SJSA1 (cell line): ENCODE measurements around the gene CDK15. TPM values are rescaled to one million over a fixed set of nuclear protein-coding genes. Genes with fewer than 3 reads are reported as not detected.
"Not testable (repeated sequence)": the region's sequence is repeated elsewhere in the genome, so short reads cannot be mapped to it uniquely, and the experiment has no call there.

ENCODE experiments used
- DNase-seq, 2 experiments: peaks; one replicate each; pipeline ENCODE4 v3.0.0-alpha.2; 2015 to 2020; ENCODE audit warnings: low spot score in 2 of 2, low read depth in 1 of 2
- H3K27ac ChIP-seq: fragments of 250-450 bp; sonication (Bioruptor Pico); 2 replicates; pipeline ENCODE4 v1.5.1; 2020; ENCODE audit warnings: mild to moderate bottlenecking, moderate library complexity
- H3K27me3 ChIP-seq: fragments of 250-450 bp; sonication (Bioruptor Pico); replicated peaks from 2 replicates; pipeline ENCODE4 v1.5.1; 2020; ENCODE audit warnings: mild to moderate bottlenecking, moderate library complexity
- H3K36me3 ChIP-seq: fragments of 250-450 bp; sonication (Bioruptor Pico); 2 replicates; pipeline ENCODE4 v1.5.1; 2020; ENCODE audit warnings: mild to moderate bottlenecking
- H3K4me1 ChIP-seq: fragments of 250-450 bp; sonication (Bioruptor Pico); replicated peaks from 2 replicates; pipeline ENCODE4 v1.6.1; 2021; ENCODE audit warnings: mild to moderate bottlenecking
- H3K4me3 ChIP-seq: fragments of 250-450 bp; sonication (Bioruptor Pico); 2 replicates; pipeline ENCODE4 v1.5.1; 2020; ENCODE audit warnings: mild to moderate bottlenecking
- H3K9me3 ChIP-seq: fragments of 250-450 bp; sonication (Bioruptor Pico); replicated peaks from 2 replicates; pipeline ENCODE4 v1.5.1; 2020; ENCODE audit warnings: mild to moderate bottlenecking
- total RNA-seq: library from RNA; depleted of rRNA; stranded (reverse); fragments of >200 nt; shearing (Covaris generic); gene quantifications from 2 replicates; pipeline ENCODE4 v1.2.3, GENCODE V29; 2014; rRNA removed

Gene CDK15
- total RNA-seq, result 11.6 and 29.4 TPM in 2 replicates

DNA sequence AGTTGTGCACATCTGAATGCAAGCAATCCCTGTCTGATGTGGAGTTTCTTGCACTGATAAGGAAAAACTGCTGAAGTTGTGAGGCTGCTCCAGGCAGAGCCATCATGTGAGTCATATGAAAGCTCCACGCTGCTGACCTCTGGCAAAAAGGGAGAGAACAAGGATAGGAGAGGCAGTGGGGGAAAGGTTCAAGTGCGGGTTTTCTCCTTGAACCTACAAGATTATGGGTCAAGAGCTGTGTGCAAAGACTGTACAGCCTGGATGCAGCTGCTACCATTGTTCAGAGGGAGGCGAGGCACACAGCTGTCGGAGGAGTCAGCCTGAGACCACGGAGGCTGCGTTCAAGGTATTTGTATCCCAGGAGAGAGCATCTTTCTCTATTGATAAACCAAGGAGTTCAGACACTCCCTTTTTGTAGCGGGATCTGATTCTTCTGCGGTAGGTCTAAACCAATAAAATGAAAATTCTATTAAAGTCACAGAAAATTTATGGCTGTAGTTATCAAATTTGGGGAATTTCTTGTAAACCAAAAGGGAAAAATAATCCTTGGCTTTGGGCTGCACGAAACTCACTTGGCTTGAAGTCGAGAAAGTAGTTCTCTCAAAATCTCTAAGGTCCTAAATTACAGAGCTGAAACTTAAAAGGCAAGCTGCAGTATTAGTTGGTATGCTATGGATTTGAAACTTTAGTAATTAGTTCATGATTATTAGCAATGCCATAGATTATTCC is at the start of gene CDK15:
Gene CDK15, plus strand, starts transcription at position 96 of the 729 bp plus-strand sequence. Its CDS starts 128 bp downstream, at position 224.
- Histone ChIP-seq H3K27me3 (no peaks in the 10 kb centered on the region), H3K27ac (no peak within 1 kb of the TSS), H3K4me1 (peaks cover 9% of the 10 kb centered on the region; the same call in 1 of the 2 replicates), H3K36me3 (no peaks in the 10 kb centered on the region), H3K4me3 (no peak within 1 kb of the TSS), H3K9me3 (no peaks in the 10 kb centered on the region)
- no peak for DNase-seq

- Histone ChIP-seq H3K27me3 (no peaks in the 10 kb centered on the region), H3K9me3 (no peaks in the 10 kb centered on the region), H3K27ac (no peak overlapping the region), H3K4me3 (no peak overlapping the region), H3K4me1 (peaks cover 7% of the 10 kb centered on the region), H3K36me3 (peaks cover 54% of the 10 kb centered on the region)
- no peak for DNase-seq
Measured at GRCh38 chr2:201758234-201758633, 48.1 kb upstream of the CDK15 start.

DNA sequence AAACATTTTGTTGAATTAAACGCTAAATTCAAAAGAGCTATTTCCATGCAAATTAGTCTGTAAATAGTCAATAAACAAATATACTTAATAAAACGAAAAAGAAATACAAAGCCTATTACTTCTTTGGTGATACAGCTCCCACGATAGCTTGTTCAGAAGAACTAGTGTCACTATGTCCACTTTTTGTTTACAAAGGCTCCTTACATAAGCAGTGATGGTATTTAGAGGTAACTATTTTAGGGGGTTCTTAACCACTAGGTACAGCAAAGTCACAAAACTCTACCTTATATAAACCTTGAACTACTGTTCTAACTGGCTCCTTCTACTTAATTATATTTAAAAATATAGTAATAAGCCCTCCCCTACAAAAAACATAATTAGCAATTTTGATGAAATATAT is 47.5 kb upstream of the CDK15 start:
- Histone ChIP-seq H3K9me3 (no peaks in the 10 kb centered on the region), H3K27me3 (no peaks in the 10 kb centered on the region), H3K4me3 (no peak overlapping the region), H3K36me3 (peaks cover 61% of the 10 kb centered on the region), H3K27ac (no peak overlapping the region), H3K4me1 (peaks cover 7% of the 10 kb centered on the region)
- no peak for DNase-seq

DNA sequence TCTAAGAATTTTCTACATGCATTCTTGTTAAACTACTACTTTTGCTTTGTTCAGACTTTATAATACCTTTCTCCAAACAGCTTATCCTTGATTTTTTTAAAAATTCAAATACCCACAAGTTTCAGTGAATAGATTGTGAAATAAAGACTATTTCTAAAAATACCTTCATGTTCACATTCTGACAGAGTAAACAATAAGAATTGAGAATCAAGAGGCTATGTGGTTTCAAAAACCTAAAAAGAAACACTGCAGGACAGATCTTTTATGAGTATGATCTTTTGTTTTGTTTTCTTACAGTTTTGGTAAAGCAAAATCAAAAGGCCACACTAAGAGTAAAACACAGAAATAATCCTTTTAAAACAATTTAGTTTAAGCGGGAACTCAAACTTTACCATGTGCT is 46.8 kb upstream of the CDK15 start:
- Histone ChIP-seq H3K4me3 (no peak overlapping the region), H3K36me3 (peaks cover 65% of the 10 kb centered on the region), H3K27me3 (no peaks in the 10 kb centered on the region), H3K4me1 (peaks cover 7% of the 10 kb centered on the region), H3K27ac (no peak overlapping the region), H3K9me3 (no peaks in the 10 kb centered on the region)
- no peak for DNase-seq

DNA sequence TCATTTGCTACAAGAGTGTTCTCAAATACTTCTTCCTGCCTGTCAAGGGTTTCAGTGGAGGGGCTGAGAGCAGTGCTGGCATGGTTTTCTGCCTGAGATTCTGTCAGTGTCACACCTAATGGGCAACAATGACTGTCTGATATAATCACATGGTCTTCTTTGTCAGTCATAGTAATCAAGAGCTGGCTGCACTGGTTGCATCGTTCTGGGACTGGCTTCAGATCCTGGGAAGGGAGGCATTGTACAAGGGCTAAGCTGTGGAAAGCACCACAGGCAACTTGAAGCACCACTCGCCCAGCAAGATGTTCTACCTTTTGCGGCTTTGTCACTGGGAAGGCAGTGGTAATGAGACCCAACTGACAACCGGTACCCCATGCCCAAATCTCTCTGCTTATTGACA is 45.2 kb upstream of the CDK15 start:
- H3K4me3 ChIP-seq, result no peak overlapping the region
- no peaks in the 10 kb centered on the region for H3K4me1 ChIP-seq
- peaks cover 71% of the 10 kb centered on the region for H3K36me3 ChIP-seq
- no peak overlapping the region for H3K27ac ChIP-seq
- H3K9me3 ChIP-seq, result no peaks in the 10 kb centered on the region
- no peak for DNase-seq
- no peaks in the 10 kb centered on the region for H3K27me3 ChIP-seq

- H3K27me3 ChIP-seq, DNase-seq, H3K9me3 ChIP-seq, H3K4me3 ChIP-seq, H3K4me1 ChIP-seq, H3K27ac ChIP-seq: not testable (repeated sequence)
- peaks cover 62% of the 10 kb centered on the region for H3K36me3 ChIP-seq
Measured at GRCh38 chr2:201764469-201764868, 41.9 kb upstream of the CDK15 start.

- DNase-seq, result no peak
- peaks cover 7% of the 10 kb centered on the region; the same call in 1 of the 2 replicates for H3K4me1 ChIP-seq
- H3K9me3 ChIP-seq, result no peaks in the 10 kb centered on the region
- H3K27ac ChIP-seq, result no peak overlapping the region
- 0 out of 2 replicates have a peak, but pooled peaks cover 2% of the 10 kb centered on the region for H3K27me3 ChIP-seq
- no peak overlapping the region for H3K4me3 ChIP-seq
- peaks cover 53% of the 10 kb centered on the region for H3K36me3 ChIP-seq
Measured at GRCh38 chr2:201765799-201766198, 40.5 kb upstream of the CDK15 start.

DNA sequence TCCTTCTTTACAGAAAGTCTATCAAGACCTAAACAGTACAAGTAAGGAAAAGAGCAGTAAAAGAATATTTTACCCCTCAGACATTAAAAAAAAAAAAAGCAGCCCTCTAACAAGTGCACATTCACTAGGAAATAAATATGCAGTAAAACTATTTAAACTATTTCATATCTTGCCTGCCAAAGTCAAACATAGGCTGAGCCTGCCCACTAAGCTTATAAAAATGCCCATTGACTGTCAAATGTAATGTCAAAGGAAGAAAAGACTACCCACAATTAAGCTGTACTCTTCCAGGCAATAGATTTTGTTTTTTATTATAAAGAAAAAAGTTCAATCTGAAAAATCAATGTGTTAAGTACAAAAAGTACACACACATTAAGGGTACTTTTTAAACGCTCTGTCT is 37.4 kb upstream of the CDK15 start:
- peaks cover 23% of the 10 kb centered on the region for H3K36me3 ChIP-seq
- H3K4me1 ChIP-seq, result peaks cover 7% of the 10 kb centered on the region; the same call in 1 of the 2 replicates
- no peak overlapping the region for H3K27ac ChIP-seq
- no peak overlapping the region for H3K4me3 ChIP-seq
- H3K9me3 ChIP-seq, result no peaks in the 10 kb centered on the region
- 0 out of 2 replicates have a peak, but pooled peaks cover 2% of the 10 kb centered on the region for H3K27me3 ChIP-seq
- no peak for DNase-seq

DNA sequence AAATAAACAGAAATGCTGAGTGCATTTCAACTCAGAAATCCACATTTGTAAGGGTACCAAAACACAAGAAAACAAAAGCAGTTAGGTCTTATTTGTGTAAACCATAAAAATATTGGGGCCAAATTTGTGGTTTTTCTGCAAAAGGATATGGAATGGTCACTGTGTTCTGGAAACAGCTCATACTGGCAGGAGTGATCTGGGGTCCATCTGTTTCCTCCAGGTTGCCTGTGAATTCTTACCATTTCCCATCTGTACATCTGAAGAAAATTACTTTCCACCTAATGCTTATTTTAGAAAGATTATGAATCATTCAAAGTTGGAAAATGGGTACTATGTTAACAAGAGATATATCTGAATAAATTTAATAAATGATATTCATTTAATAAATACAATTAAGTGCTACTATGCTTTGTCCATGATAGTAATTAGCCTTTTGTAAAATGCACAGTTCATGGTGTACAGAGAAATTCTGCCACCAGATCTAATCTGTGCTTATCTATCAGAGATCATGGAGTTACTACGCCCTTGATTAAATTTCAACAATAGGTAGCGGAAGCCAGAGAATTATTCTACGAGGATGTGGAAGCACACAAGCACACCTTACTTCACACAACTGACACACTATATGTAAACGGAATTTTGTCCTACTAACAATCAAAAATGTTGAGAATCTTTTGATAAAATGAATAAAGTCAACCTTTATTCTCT is 36.5 kb upstream of the CDK15 start:
- Histone ChIP-seq H3K27ac (no peak overlapping the region), H3K36me3 (peaks cover 16% of the 10 kb centered on the region), H3K9me3 (no peaks in the 10 kb centered on the region), H3K4me3 (no peak overlapping the region), H3K4me1 (peaks cover 7% of the 10 kb centered on the region; the same call in 1 of the 2 replicates), H3K27me3 (0 out of 2 replicates have a peak, but pooled peaks cover 2% of the 10 kb centered on the region)
- no peak for DNase-seq

DNA sequence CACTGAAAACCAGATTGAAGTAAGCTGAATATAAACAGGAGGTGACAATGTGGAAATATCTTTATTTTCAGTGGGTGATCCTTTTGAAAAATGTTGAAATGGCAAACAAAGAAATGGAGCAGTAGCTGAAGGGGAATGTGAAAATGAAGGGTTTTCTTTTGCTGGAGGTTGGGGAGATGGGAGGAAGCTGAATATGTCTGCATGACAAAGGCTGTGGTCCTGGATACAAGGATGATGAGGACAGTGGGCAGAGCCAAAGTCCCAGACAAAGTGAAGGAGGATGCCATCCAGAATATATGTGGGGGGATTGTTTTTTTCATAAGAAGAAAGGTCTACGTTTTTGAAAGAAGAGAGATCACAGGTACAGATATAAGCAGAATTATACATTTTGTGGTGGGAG is 32.3 kb upstream of the CDK15 start:
- no peaks in the 10 kb centered on the region for H3K27me3 ChIP-seq
- no peak for DNase-seq
- no peaks in the 10 kb centered on the region for H3K9me3 ChIP-seq
- no peaks in the 10 kb centered on the region for H3K36me3 ChIP-seq
- H3K27ac ChIP-seq, result no peak overlapping the region
- no peak overlapping the region for H3K4me3 ChIP-seq
- peaks cover 12% of the 10 kb centered on the region for H3K4me1 ChIP-seq

DNA sequence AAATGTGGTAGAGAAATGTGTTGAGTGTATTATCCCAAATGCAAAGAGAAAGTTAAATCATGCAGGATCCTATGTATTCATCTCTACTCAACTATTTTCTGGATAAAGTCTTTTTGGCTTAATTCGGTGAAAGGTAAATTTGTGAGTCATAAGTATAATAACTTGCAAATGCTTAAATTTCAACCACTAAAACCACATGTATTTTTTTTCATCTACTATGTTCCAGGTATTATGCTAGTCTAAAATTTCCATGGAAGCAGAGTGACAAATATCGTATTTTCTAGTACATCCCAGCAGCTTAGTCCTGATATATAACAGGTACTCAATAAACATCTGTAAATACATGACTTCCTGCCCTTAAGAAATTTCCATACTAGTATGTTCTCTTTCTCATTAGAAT is 31.8 kb upstream of the CDK15 start:
- H3K4me3 ChIP-seq, result no peak overlapping the region
- no peak overlapping the region for H3K27ac ChIP-seq
- no peak for DNase-seq
- no peaks in the 10 kb centered on the region for H3K36me3 ChIP-seq
- no peaks in the 10 kb centered on the region for H3K9me3 ChIP-seq
- peaks cover 11% of the 10 kb centered on the region for H3K4me1 ChIP-seq
- no peaks in the 10 kb centered on the region for H3K27me3 ChIP-seq

- Histone ChIP-seq H3K36me3 (peaks cover under 1% of the 10 kb centered on the region), H3K4me3 (no peak overlapping the region), H3K9me3 (no peaks in the 10 kb centered on the region), H3K4me1 (peaks cover 11% of the 10 kb centered on the region), H3K27ac (no peak overlapping the region), H3K27me3 (no peaks in the 10 kb centered on the region)
- DNase-seq, result no peak
Measured at GRCh38 chr2:201775326-201775725, 31.0 kb upstream of the CDK15 start.

DNA sequence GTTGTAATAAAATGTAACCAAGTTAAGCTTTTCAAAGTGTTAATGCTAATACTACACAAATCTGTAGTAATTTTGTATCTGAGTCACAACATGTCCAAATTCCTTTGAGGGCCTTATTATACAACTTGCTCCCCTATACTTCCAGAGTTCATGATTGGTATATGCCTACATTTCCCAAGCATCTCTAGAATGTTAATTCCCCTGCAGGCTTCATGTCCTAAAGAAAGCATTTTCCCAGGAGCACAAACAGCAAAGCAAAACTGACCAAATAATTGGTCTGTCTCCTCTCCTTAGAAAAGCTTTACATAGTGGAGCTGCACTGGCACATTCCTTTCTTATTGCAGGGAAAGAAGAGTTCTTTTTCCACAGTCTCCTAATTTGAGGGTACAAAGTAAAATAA is 29.3 kb upstream of the CDK15 start:
- no peak for DNase-seq
- Histone ChIP-seq H3K4me1 (peaks cover 16% of the 10 kb centered on the region), H3K27ac (no peak overlapping the region), H3K36me3 (peaks cover 4% of the 10 kb centered on the region), H3K9me3 (no peaks in the 10 kb centered on the region), H3K27me3 (no peaks in the 10 kb centered on the region), H3K4me3 (no peak overlapping the region)

GRCh38 chr2:201777869-201778268 is 28.5 kb upstream of the CDK15 start:
- Histone ChIP-seq H3K27me3 (no peaks in the 10 kb centered on the region), H3K9me3 (no peaks in the 10 kb centered on the region), H3K4me3 (no peak overlapping the region), H3K4me1 (peaks cover 16% of the 10 kb centered on the region), H3K27ac (no peak overlapping the region), H3K36me3 (peaks cover 4% of the 10 kb centered on the region)
- no peak for DNase-seq
